Muscle layer of colon (tissue), 2 donors: Measurements from ENCODE around the gene ZFYVE19.

ENCODE experiments used
- H3K27ac ChIP-seq: one replicate; pipeline ENCODE4 v1.7.0; 2013; ENCODE audit warnings: low read depth, mild to moderate bottlenecking, low read length, moderate library complexity
- H3K27me3 ChIP-seq, 2 donors: one replicate each; pipeline ENCODE4 v1.7.0; 2013; ENCODE audit warnings: low read length in 2 of 2, mild to moderate bottlenecking in 2 of 2; ENCODE audit not compliant: insufficient read depth in 2 of 2, control insufficient read depth in 1 of 2
- H3K36me3 ChIP-seq: one replicate; pipeline ENCODE4 v1.7.0; 2013; ENCODE audit warnings: mild to moderate bottlenecking, low read length; ENCODE audit not compliant: insufficient read depth
- H3K4me1 ChIP-seq: one replicate; pipeline ENCODE4 v1.7.0; 2013; ENCODE audit warnings: mild to moderate bottlenecking, low read length; ENCODE audit not compliant: insufficient read depth
- H3K4me3 ChIP-seq, 2 donors: one replicate each; pipeline ENCODE4 v1.7.0; 2013; ENCODE audit warnings: low read length in 2 of 2, low read depth in 1 of 2, mild to moderate bottlenecking in 1 of 2, moderate library complexity in 1 of 2
- H3K9ac ChIP-seq: one replicate; pipeline ENCODE4 v1.7.0; 2013; ENCODE audit warnings: low read length
- H3K9me3 ChIP-seq: one replicate; pipeline ENCODE4 v1.7.0; 2013; ENCODE audit warnings: mild to moderate bottlenecking, low read length
- donor health status: abdominal sarcoma.
- donor health status: Adenocarcinoma of cecum.

ZFYVE19 gene

DNA sequence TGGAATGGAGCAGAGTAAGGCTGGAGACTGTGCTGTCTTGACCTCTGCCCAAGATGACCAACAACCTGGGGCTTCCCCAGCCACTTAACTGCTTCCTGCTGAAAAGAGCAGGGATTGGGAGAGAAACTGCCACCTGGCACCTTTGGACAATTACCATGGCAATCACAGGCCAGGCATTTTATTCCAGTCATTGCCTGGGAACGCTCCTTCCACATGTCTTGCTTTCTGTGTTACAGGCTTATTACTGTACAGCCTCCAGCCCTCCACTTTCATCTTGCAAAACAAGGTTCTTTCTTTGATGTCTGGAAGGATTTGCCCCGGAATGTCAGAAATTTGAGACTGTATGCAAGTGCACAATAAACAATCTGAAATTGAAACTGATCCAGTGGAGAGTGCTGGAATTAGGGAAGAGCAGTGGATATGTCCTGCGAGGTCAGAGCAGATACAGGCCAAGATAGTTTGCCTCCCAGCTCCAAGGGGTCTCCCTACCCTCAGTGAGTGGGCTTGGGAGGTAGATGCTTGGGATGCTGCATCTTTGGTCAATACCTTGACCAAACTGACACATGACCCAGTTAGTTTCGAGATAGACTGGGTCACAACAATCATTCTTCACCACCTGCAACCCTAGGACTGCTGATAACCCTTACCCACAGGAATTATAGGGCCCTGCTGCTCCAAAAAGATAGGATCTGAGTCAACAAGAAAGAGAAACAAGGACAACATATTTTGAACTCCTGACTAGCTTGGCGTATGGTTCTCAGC, 19.0 kb downstream of the ZFYVE19 start:
- H3K27me3 ChIP-seq, result no peaks in the 10 kb centered on the region
- H3K4me1 ChIP-seq, result no peaks in the 10 kb centered on the region
- no peaks in the 10 kb centered on the region for H3K9me3 ChIP-seq
- no peak overlapping the region for H3K9ac ChIP-seq
- H3K36me3 ChIP-seq, result no peaks in the 10 kb centered on the region
- H3K27ac ChIP-seq, result no peak overlapping the region
- no peak overlapping the region for H3K4me3 ChIP-seq

DNA sequence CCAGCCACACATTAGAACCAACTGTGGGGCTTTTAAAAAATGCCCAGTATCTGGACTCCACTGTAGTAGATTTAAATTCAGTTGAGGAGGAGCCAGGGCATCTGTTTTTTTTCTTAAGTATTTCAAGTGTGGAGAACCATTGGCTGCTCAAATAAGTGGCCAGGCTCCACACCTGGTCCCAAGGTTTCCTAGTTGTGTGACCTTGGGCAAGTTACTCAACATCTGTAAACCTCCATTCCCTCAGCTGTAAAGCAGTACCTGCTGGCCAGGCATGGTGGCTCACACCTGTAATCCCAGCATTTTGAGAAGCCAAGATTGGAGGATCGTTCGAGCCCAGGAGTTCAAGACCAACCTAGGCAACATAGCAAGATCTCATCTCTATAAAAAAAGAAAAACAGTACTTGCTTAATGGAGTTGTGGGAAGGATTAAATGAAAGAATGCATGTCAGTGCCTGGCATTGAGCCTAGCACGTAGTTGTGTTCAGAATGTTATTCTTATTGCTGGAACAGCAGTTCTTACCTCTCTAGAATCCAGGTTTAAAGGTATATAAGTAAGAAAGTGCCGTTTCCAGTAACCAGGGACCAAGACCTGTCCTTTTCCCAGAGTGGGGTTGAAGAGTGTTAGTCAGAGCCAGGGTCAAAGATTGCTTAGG, 19.7 kb downstream of the ZFYVE19 start:
- no peak overlapping the region for H3K4me3 ChIP-seq
- H3K9me3 ChIP-seq, result no peaks in the 10 kb centered on the region
- H3K27me3 ChIP-seq, result no peaks in the 10 kb centered on the region
- H3K9ac ChIP-seq, result no peak overlapping the region
- no peaks in the 10 kb centered on the region for H3K36me3 ChIP-seq
- no peaks in the 10 kb centered on the region for H3K4me1 ChIP-seq
- no peak overlapping the region for H3K27ac ChIP-seq

DNA sequence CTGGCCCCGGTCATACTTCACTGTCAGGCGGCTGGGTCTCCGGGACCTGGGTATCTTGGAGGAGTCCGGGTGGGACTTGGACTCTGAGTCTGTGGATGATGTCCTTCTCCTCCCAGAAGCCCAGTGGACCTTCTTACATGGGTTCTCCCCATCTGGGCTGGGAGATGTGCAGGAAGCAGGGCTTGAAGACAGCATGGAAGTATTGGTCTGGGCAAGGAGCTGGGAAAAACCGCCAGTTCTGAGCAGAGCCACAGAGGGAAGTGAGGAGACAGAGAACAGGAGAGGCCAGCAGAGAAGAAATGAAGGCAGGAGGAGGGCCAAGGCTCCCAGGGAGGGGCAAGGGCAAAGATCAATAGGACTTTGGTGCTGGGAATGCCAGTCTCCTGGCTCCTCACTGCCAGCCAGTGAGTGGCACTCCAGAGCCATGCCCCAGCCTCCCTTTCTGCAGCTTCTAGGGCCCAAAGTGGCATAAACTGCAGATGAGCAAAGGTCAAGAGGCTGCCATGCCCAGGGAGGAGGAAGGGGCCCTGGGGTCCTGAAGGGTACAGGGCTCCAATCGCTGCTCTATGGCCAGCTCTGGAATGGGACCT, 21.7 kb downstream of the ZFYVE19 start, which contains the start of gene PPP1R14D:
TSS of gene PPP1R14D (minus strand) at position 262 of the 590 bp plus-strand sequence. CDS start at position 195, 67 bp downstream.
- no peak within 1 kb of the TSS for H3K4me3 ChIP-seq

DNA sequence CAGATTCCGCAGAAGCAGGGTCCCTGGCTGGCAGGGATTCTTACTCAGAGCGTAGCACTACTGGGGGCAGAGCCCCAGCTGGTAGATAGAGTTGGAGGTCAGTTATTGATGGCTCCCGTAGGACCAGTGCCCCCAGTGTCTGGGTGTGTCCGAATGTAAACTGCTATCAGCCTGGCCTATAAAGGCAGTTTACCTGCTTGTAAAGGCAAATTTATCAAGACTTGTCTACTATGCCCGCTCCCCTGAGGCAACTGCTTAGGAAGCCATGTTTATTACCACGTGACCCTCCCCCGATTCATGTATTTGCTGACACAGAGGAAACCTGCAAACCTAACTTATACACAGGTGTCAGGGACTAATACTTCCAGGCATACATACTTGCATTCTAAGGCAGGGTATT, 22.2 kb downstream of the ZFYVE19 start:
- no peak overlapping the region for H3K4me3 ChIP-seq
- H3K9me3 ChIP-seq, result no peaks in the 10 kb centered on the region
- no peaks in the 10 kb centered on the region for H3K36me3 ChIP-seq
- no peaks in the 10 kb centered on the region for H3K27me3 ChIP-seq
- no peak overlapping the region for H3K27ac ChIP-seq
- no peak overlapping the region for H3K9ac ChIP-seq
- no peaks in the 10 kb centered on the region for H3K4me1 ChIP-seq

More for the DNA sequence above, 21.7 kb downstream of the ZFYVE19 start, which contains the start of gene PPP1R14D:
- Histone ChIP-seq H3K9me3 (no peaks in the 10 kb centered on the region), H3K27ac (no peak within 1 kb of the TSS), H3K36me3 (no peaks in the 10 kb centered on the region), H3K27me3 (no peaks in the 10 kb centered on the region), H3K9ac (no peak within 1 kb of the TSS), H3K4me1 (no peaks in the 10 kb centered on the region)

DNA sequence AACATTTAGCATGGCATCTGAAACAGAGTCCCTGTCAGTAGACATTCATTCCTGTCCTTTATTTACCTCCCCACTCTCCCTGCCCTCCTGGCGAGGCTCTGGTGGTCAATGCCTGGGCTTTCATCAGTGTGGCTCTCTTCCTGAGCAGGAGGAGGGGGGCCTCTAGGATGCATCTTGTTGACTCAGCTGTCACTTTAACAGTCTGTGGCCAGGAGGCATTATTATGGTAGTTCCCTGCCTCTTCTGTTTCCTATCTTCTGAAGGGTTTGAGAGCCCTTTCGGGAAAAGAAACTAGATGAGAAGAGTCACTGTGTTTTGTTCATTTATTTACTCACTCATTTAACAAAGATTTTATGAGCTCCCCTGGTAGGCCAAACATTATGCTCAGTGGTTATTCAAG, 24.0 kb downstream of the ZFYVE19 start:
- no peaks in the 10 kb centered on the region for H3K9me3 ChIP-seq
- no peaks in the 10 kb centered on the region for H3K4me1 ChIP-seq
- H3K27ac ChIP-seq, result no peak overlapping the region
- no peak overlapping the region for H3K9ac ChIP-seq
- no peak overlapping the region for H3K4me3 ChIP-seq
- H3K27me3 ChIP-seq, result no peaks in the 10 kb centered on the region
- no peaks in the 10 kb centered on the region for H3K36me3 ChIP-seq

DNA sequence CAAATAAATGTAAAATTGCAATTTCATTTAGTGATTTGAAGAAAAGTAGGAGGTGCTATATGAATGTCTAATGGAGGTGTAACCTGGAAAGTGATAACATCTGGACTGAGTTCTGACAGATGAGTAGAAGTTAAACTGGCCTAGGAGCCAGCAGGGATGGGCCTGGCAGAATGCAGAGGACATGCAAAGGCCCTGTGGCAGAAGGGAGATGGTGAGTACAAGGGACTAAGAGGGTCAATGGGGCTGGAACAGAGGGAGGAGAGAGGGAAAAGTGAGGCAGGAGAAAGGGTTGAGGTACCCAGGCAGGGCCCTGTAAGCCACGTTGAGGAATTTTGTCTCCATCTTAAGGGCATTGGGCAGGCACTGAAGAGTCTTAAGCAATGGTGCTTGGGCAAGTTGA, 25.0 kb downstream of the ZFYVE19 start:
- Histone ChIP-seq H3K27me3 (no peaks in the 10 kb centered on the region), H3K27ac (no peak overlapping the region), H3K9me3 (no peaks in the 10 kb centered on the region), H3K36me3 (no peaks in the 10 kb centered on the region), H3K4me1 (no peaks in the 10 kb centered on the region), H3K9ac (no peak overlapping the region), H3K4me3 (no peak overlapping the region)

DNA sequence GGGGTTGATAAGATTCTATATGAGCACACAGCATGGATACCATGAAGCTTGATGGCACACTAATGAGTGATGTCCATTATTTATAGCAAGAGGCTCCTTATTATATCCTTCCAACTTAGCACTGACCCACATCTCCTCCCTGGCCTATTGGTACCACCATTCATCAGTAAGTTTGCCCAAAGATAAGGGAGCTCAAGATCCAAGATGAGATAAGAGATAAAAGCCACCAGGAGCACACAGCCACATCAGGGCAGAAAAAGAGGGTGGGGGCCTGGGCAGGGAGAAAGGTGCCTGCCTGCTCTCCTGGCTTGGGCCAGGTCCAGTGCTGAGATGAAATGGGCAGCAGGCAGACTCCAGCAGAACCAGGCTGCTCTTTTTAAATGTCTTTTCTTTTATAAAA, 26.0 kb downstream of the ZFYVE19 start:
- Histone ChIP-seq H3K4me1 (no peaks in the 10 kb centered on the region), H3K27ac (no peak overlapping the region), H3K4me3 (no peak overlapping the region), H3K36me3 (no peaks in the 10 kb centered on the region), H3K9ac (no peak overlapping the region), H3K27me3 (no peaks in the 10 kb centered on the region), H3K9me3 (no peaks in the 10 kb centered on the region)

DNA sequence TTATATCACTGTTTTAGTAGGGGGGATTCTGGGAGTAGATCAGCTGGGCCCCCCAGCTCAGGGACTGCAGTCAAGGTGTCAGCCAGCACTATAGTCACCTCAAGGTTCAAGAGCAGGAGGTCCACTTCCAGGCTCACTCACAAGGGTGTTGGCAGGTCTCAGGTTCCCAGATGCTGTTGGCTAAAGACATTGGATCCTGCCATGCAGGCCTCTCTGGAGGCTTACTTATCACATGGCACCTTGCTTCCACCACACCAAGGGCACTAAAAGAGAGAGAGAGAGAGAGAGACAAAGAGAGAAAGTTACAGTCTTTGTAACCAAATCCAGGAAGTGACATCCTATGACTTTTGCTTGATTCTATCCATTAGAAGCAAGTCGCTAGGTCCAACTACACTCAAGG, 29.1 kb downstream of the ZFYVE19 start:
- Histone ChIP-seq H3K36me3 (no peaks in the 10 kb centered on the region), H3K27ac (no peak overlapping the region), H3K27me3 (no peaks in the 10 kb centered on the region), H3K9me3 (no peaks in the 10 kb centered on the region), H3K4me1 (no peaks in the 10 kb centered on the region), H3K4me3 (no peak overlapping the region), H3K9ac (no peak overlapping the region)

DNA sequence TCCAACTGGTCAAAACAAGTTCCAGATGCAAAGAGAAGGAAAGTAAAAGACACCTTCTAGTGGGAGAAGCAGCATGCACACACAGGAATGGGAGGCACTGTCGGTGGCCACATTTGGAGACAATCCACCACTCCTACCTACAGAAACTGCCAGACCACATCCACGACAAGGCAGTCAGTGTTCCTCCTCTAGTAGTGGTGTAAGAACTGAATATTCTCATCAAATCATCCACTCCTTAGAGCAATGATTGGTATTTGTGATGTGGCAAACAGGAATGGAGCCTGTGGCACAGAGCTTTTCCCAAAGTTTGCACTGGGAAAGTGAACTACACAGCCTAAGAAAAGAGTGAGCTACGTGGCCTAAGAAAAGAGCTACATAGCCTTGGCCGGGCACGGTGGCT, 31.9 kb downstream of the ZFYVE19 start:
- H3K4me1 ChIP-seq, result no peaks in the 10 kb centered on the region
- H3K36me3 ChIP-seq, result no peaks in the 10 kb centered on the region
- H3K9ac ChIP-seq, result no peak overlapping the region
- H3K27me3 ChIP-seq, result peaks cover 5 to 9% of the 10 kb centered on the region in 2 donors
- no peak overlapping the region for H3K4me3 ChIP-seq
- H3K27ac ChIP-seq, result no peak overlapping the region
- H3K9me3 ChIP-seq, result no peaks in the 10 kb centered on the region

DNA sequence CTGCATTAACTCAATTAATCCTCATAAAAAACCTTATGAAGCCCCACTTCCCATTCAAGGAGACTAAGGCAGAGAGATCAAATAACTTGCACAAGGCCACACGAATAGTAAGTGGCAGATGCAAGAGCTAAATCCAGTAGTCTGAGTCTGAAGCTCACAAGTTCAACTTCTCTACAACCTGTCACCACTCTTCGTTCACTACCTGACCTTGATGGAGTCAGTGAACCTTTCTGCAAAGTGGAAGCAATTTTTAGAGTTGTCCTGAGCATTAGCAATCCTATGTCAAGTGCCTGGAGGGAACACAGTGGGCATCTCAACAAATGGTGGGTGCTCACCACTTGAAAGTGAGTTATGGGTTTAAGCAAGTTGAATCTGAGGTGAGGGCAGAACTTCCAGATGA, 34.9 kb downstream of the ZFYVE19 start:
- H3K36me3 ChIP-seq, result no peaks in the 10 kb centered on the region
- H3K27me3 ChIP-seq, result peaks cover 20 to 39% of the 10 kb centered on the region in 2 donors
- H3K9ac ChIP-seq, result no peak overlapping the region
- H3K4me3 ChIP-seq, result no peak overlapping the region
- no peak overlapping the region for H3K27ac ChIP-seq
- H3K9me3 ChIP-seq, result no peaks in the 10 kb centered on the region
- H3K4me1 ChIP-seq, result peaks cover 6% of the 10 kb centered on the region

DNA sequence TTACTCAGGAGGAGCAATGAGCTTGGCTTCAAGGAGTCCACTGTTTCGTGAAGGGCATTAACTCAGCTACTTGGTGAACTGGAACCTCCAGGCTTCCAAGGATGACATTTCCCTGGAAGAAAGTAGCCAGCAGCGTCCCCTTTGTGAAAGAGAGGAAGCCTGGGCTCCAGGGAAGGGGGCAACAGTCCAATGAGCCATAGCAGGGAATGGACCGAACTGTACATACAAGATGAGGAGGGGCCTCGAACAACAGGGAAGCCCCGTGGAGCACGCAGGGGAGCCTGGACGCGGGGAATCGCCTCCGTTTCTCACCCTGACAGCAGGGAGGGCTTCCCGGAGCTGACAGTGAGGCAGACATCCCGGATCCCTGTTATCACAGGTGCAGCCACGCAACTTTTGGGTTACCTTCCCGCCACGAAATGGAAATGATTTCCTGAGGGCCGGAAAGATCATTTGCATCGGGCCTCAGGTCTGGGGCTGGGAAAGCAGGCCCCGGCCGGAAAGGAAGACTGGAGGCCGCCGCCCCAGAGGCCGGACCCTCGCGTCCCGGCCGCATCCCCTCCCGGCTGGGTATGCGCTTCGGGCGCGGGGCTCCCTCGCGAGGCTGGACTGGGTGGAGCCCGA, 36.5 kb downstream of the ZFYVE19 start:
- H3K4me1 ChIP-seq, result peaks cover 6% of the 10 kb centered on the region
- peaks cover 20 to 42% of the 10 kb centered on the region in 2 donors for H3K27me3 ChIP-seq
- H3K9me3 ChIP-seq, result no peaks in the 10 kb centered on the region
- H3K4me3 ChIP-seq, result peak overlapping the region in 1 of 2 donors; percentile 18
- H3K9ac ChIP-seq, result no peak overlapping the region
- H3K36me3 ChIP-seq, result no peaks in the 10 kb centered on the region
- H3K27ac ChIP-seq, result no peak overlapping the region
